ENCODE data around the gene AOX1.

- TF ChIP-seq, protein P1, sequence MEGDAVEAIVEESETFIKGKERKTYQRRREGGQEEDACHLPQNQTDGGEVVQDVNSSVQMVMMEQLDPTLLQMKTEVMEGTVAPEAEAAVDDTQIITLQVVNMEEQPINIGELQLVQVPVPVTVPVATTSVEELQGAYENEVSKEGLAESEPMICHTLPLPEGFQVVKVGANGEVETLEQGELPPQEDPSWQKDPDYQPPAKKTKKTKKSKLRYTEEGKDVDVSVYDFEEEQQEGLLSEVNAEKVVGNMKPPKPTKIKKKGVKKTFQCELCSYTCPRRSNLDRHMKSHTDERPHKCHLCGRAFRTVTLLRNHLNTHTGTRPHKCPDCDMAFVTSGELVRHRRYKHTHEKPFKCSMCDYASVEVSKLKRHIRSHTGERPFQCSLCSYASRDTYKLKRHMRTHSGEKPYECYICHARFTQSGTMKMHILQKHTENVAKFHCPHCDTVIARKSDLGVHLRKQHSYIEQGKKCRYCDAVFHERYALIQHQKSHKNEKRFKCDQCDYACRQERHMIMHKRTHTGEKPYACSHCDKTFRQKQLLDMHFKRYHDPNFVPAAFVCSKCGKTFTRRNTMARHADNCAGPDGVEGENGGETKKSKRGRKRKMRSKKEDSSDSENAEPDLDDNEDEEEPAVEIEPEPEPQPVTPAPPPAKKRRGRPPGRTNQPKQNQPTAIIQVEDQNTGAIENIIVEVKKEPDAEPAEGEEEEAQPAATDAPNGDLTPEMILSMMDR (IDR thresholded peaks at IDR 0.05) = no peak
- no peak for TF ChIP-seq EZH2 (IDR thresholded peaks at IDR 0.05; ENCODE audit: borderline replicate concordance, insufficient read depth, low read depth, low read length, poor library complexity, severe bottlenecking)
Observed at GRCh38 chr2:200602584-200602983, 16.8 kb downstream of the AOX1 start.

All from B cell (primary cell).